Adrenal gland (tissue), 5 donors: ENCODE measurements around the gene STK17B.

Experiments used
- CTCF ChIP-seq, 6 experiments: fragments of 450-650 bp in 4 of 6; fragments of 200-600 bp in 2 of 6; sonication (generic) in 1 of 6; IDR thresholded peaks; 1 replicate in 5 of 6; 2 replicates in 1 of 6; pipeline versions ENCODE4 v1.5.1 to v1.8.0; 2016 to 2021; ENCODE audit warnings: antibody characterized with exemption in 6 of 6, mild to moderate bottlenecking in 2 of 6, moderate library complexity in 1 of 6
- POLR2A ChIP-seq, 2 donors: fragments of 450-650 bp; IDR thresholded peaks; one replicate each; pipeline ENCODE4 v1.6.1; 2017; ENCODE audit warnings: antibody characterized with exemption in 2 of 2, mild to moderate bottlenecking in 2 of 2, moderate library complexity in 1 of 2
- donor health status: DM: no; HTN: no; CAD: no.

GRCh38 chr2:196213252-196213980, 42.0 kb upstream of the STK17B start:
- TF ChIP-seq CTCF (IDR thresholded peaks at IDR 0.05), result no peak
- no peak for TF ChIP-seq POLR2A (IDR thresholded peaks at IDR 0.05)
